BE2C (cell line): Measurements from ENCODE around the gene IFNA7. TPM values are rescaled to one million over a fixed set of nuclear protein-coding genes. Genes with fewer than 3 reads are reported as not detected.
A peak's percentile ranks its signal among the peaks of the same experiment; 100 is the strongest.
"Not testable (repeated sequence)": the region's sequence is repeated elsewhere in the genome, so short reads cannot be mapped to it uniquely, and the experiment has no call there.

ENCODE experiments used
- DNase-seq: peaks from one replicate; pipeline ENCODE4 v3.0.0-alpha.2; 2020
- H3K27me3 ChIP-seq: fragments of 250-450 bp; sonication (Bioruptor Pico); 2 replicates; pipeline ENCODE4 v1.5.1; 2020; ENCODE audit warnings: mild to moderate bottlenecking
- H3K36me3 ChIP-seq: fragments of 250-450 bp; sonication (Bioruptor Pico); 2 replicates; pipeline ENCODE4 v1.5.1; 2020; ENCODE audit warnings: mild to moderate bottlenecking
- H3K4me1 ChIP-seq: fragments of 250-450 bp; sonication (Bioruptor Pico); 2 replicates; pipeline ENCODE4 v1.5.1; 2020
- H3K4me3 ChIP-seq: 2 replicates; pipeline ENCODE4 v1.5.1; 2011; ENCODE audit warnings: low read depth, low read length
- H3K9me3 ChIP-seq: fragments of 250-450 bp; sonication (Bioruptor Pico); 2 replicates; pipeline ENCODE4 v1.5.1; 2020
- polyA plus RNA-seq: library from polyadenylated mRNA; unstranded; fragments of >200 nt; gene quantifications from one replicate; pipeline ENCODE4 v1.2.1, GENCODE V29; 2012; ENCODE audit warnings: low read depth, missing spikeins; ENCODE audit not compliant: insufficient read length, insufficient read depth
- TF ChIP-seq, protein P1 (sequence below): IDR thresholded peaks from 2 replicates; pipeline ENCODE4 v1.5.1; 2012; ENCODE audit warnings: mild to moderate bottlenecking, low read depth, low read length

Gene IFNA7
- not detected for polyA plus RNA-seq

- H3K27me3 ChIP-seq, H3K4me1 ChIP-seq, H3K4me3 ChIP-seq, H3K9me3 ChIP-seq, H3K36me3 ChIP-seq, DNase-seq: not testable (repeated sequence)
Measured at GRCh38 chr9:21202105-21202504, at the start of gene IFNA7. TSS of gene IFNA7 (minus strand) at chr9:21202205. CDS start at chr9:21202165, 40 bp downstream.

DNA sequence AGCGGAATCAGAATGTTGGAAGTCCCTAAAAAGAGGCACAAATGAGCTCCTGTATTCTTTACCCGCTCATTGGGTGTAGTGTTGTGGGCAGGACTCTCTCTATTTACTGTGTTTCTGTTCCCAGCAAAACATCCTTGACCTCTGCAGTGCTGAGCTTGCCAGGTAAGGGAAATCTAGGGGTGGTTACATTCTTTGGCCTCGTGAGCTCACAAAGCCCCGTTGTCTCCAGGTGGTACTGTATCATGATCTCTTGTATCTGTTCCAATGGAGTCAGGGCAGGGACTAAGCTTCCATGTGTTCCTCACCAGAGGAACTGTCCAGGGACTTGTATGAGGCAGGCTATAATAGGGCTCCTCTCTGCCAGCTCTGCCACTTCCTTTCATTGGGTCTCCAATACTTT is 49.6 kb upstream of the IFNA7 start:
- no peak overlapping the region for H3K4me3 ChIP-seq

GRCh38 chr9:21251190-21251589 is 49.2 kb upstream of the IFNA7 start:
- no peak for DNase-seq
- H3K27me3 ChIP-seq: no peaks in the 10 kb centered on the region
- TF ChIP-seq, protein P1, sequence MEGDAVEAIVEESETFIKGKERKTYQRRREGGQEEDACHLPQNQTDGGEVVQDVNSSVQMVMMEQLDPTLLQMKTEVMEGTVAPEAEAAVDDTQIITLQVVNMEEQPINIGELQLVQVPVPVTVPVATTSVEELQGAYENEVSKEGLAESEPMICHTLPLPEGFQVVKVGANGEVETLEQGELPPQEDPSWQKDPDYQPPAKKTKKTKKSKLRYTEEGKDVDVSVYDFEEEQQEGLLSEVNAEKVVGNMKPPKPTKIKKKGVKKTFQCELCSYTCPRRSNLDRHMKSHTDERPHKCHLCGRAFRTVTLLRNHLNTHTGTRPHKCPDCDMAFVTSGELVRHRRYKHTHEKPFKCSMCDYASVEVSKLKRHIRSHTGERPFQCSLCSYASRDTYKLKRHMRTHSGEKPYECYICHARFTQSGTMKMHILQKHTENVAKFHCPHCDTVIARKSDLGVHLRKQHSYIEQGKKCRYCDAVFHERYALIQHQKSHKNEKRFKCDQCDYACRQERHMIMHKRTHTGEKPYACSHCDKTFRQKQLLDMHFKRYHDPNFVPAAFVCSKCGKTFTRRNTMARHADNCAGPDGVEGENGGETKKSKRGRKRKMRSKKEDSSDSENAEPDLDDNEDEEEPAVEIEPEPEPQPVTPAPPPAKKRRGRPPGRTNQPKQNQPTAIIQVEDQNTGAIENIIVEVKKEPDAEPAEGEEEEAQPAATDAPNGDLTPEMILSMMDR: no peak

More for the DNA sequence above, 49.6 kb upstream of the IFNA7 start:
- no peaks in the 10 kb centered on the region for H3K9me3 ChIP-seq
- DNase-seq: no peak
- H3K27me3 ChIP-seq: no peaks in the 10 kb centered on the region
- no peaks in the 10 kb centered on the region for H3K36me3 ChIP-seq
- H3K4me1 ChIP-seq: no peaks in the 10 kb centered on the region
- TF ChIP-seq, protein P1: no peak

GRCh38 chr9:21244836-21245235 is 42.8 kb upstream of the IFNA7 start:
- H3K4me1 ChIP-seq: no peaks in the 10 kb centered on the region
- H3K9me3 ChIP-seq: no peaks in the 10 kb centered on the region
- TF ChIP-seq, protein P1: no peak
- H3K36me3 ChIP-seq: no peaks in the 10 kb centered on the region
- DNase-seq: no peak
- no peak overlapping the region for H3K4me3 ChIP-seq
- no peaks in the 10 kb centered on the region for H3K27me3 ChIP-seq

More at GRCh38 chr9:21251190-21251589, 49.2 kb upstream of the IFNA7 start:
- H3K4me3 ChIP-seq: no peak overlapping the region
- H3K9me3 ChIP-seq: no peaks in the 10 kb centered on the region
- H3K36me3 ChIP-seq: no peaks in the 10 kb centered on the region
- H3K4me1 ChIP-seq: no peaks in the 10 kb centered on the region

DNA sequence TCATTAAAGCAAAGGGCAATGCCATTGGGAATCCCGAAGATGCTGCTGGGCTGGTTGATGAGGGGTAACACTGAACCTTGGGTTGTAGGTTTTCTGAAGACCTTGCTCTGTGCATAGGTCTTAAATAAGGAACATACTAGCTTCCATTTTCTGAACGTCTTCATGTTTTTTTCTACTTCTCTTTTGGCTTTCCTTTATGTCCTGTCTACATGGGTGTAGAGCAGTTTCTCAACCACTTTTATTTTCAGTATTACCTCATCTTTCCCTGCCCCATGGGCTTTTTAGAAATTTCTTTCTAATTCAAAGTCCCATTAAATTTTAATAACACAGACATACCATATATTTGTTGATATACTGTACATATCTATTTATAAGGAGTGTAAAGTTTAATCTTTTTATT is 37.9 kb upstream of the IFNA7 start, which contains the start of gene IFNA14:
TSS of gene IFNA14 (minus strand) at position 95 of the 400 bp plus-strand sequence. CDS start at position 25, 70 bp downstream.
- H3K4me3 ChIP-seq: no peak within 1 kb of the TSS
- no peaks in the 10 kb centered on the region for H3K27me3 ChIP-seq
- no peaks in the 10 kb centered on the region for H3K36me3 ChIP-seq
- TF ChIP-seq, protein P1: no peak
- DNase-seq: no peak
- no peaks in the 10 kb centered on the region for H3K9me3 ChIP-seq
- H3K4me1 ChIP-seq: no peaks in the 10 kb centered on the region

- not testable (repeated sequence) for H3K27me3 ChIP-seq, DNase-seq, H3K4me3 ChIP-seq, H3K36me3 ChIP-seq, H3K4me1 ChIP-seq, H3K9me3 ChIP-seq
Measured at GRCh38 chr9:21236360-21236714, 34.3 kb upstream of the IFNA7 start.

GRCh38 chr9:21235468-21236359 is 33.7 kb upstream of the IFNA7 start:
- not testable (repeated sequence) for H3K27me3 ChIP-seq, H3K36me3 ChIP-seq, H3K4me3 ChIP-seq, H3K9me3 ChIP-seq, H3K4me1 ChIP-seq, DNase-seq
- TF ChIP-seq, protein P1: peak; percentile 59
